GM19452 (cell line): ENCODE data around the gene WDR72.
"Not testable (repeated sequence)": the region's sequence is repeated elsewhere in the genome, so short reads cannot be mapped to it uniquely, and the experiment has no call there.

ENCODE experiments used
- ATAC-seq: cut with Tn5 transposase; IDR thresholded peaks from one replicate; pipeline ENCODE4 v1.9.1; 2021; ENCODE audit not compliant: unreplicated experiment

Gene WDR72

DNA sequence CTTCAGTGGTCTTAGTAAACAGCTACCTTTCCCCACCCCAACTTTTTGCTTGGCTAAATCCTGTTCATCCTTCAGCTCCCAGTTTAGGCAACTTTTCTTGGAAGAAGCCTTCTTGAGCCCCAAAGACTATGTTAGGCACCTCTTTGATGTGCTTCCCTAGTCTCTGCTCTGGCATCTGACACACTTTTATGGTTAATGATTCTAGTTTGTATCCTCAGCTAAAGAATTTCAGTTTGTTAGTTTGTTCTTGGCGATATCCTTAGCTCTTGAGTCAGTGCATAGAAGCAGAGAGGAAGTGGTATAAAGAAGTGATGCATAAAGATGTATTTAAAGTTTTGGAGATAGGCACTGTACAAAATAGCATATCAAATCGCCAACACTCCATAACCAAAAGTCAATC, 168.4 kb downstream of the WDR72 start:
- no peak for ATAC-seq

- no peak for ATAC-seq
These were observed 169.1 kb downstream of the WDR72 start for GRCh38 chr15:53590380-53590779.

GRCh38 chr15:53589520-53590057, 169.9 kb downstream of the WDR72 start:
- ATAC-seq = no peak

GRCh38 chr15:53588773-53589172, 170.7 kb downstream of the WDR72 start:
- no peak for ATAC-seq

- no peak for ATAC-seq
These were observed 172.7 kb downstream of the WDR72 start for GRCh38 chr15:53586799-53587198.

DNA sequence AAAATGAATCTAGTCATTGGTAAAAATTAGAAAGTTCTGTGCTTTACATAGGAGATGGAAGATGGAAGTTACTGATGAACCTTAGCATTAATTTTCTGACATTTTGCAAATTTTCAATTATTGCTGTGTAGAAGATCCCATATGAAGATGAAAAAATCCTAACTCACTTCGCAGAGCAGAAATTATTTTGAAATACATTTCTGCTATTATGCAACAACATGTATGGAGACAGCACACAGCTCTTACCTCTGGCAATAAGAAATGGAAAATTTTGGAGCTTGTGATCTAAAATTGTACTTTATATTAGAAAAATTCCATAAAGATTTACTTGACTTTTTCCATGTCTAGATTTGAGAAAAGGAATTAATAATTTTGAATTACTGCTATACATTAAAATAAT, 177.9 kb downstream of the WDR72 start:
- ATAC-seq = no peak

GRCh38 chr15:53580366-53580765, 179.1 kb downstream of the WDR72 start:
- ATAC-seq = no peak

- ATAC-seq = no peak
These were observed 182.6 kb downstream of the WDR72 start for GRCh38 chr15:53576841-53577240.

- no peak for ATAC-seq
These were observed 186.4 kb downstream of the WDR72 start for GRCh38 chr15:53573091-53573490.

GRCh38 chr15:53569751-53570480, 189.5 kb downstream of the WDR72 start:
- ATAC-seq = no peak

DNA sequence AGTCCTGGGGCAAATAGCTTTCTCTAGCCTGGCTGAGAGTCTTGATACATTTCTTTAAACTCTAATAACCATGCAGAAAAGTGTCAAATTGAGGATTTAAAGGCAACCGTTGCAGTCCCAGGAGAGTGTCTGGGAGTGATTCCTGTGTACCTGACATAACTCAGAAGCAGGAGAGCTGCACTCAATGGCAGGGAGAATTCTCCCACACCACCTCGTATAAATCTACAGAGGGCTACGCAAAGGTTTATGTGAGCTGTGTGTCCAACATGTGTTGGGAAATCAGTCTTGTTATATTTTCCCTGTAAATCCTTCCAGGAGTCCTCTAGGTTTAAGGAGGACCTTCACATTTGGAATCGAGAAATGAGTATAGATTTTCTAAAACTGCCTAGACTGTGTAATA, 192.6 kb downstream of the WDR72 start:
- ATAC-seq = no peak

DNA sequence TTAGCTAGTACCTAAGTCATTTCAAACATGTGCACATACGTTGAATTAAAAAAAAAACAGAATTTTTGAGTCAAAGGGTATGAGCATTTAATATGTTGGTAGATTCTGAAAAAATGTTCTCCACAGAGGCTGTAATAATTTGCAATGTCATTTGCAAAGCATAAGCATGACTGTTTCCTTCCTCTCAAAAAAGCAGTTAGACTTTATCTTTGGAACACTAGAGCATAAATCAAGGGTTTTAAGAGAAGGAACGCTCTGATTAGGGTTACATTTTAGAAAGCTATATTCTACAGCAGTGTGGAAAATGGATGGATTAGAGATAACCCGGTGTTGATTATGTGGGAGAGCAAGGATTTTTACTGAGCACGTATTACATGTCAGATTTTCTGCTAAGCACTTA, 193.7 kb downstream of the WDR72 start:
- ATAC-seq = no peak

DNA sequence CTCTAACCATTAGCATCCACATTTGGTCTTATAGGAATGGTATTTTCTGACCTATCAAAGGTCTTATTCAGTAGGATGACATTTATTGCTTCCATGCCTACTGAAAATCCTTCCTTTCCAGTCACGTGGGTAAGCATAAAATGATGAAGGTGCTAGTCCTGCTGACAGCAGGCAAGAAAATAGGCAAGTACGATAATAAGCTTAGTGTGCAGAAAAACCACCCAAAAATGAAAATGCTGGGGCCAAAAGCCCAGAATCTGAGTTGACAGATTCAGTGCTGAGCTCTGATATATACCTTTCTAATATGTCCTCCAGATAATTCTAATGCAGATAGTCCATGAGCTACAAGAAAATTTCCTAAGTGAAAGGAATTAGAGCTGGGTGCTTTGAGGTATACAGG, 194.8 kb downstream of the WDR72 start:
- ATAC-seq = no peak

GRCh38 chr15:53563627-53564026, 195.8 kb downstream of the WDR72 start:
- ATAC-seq = no peak

DNA sequence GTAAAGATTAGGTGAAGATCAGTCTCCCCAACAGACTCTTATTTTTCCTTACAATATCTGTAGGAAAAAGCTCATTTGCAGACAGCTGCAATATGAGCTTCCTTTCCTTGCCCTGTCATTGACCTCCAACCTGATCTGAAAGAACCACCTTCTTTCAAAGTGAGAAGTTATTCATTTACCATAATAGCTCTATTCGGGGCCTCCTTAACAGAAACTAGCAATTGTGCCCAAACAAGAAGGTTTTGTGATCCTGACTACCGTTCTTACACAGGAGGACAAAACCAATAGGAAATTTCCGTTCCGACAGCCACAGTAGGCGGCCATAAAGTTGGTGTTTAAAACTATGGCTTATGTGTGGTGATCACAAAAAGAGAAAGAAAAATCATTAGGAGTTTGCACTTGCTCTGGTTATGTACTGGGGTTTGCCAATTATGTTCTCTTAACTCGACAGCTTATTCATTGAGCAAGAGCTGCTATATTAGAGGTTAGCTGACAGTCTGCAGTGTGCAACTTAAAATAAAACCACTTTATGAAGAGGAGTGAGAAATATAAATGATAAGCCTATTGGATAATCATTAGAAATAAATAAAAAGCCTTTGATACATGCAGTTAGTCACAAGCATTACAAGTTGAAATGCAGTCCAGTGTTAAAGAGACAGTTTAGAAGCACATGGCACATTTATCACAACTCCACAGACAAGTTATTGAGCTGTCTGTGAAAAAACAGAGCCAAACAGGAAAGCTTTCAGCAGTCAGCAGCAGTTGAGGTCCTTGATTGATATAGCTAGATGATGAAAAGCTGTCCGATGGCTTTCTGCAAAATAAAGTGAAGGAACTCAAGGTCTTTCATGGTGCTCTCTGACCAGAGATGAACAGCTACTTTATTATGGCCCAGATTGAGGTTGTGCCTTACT, 199.8 kb downstream of the WDR72 start:
- no peak for ATAC-seq

- no peak for ATAC-seq
These were observed 201.1 kb downstream of the WDR72 start for GRCh38 chr15:53558384-53558783.

DNA sequence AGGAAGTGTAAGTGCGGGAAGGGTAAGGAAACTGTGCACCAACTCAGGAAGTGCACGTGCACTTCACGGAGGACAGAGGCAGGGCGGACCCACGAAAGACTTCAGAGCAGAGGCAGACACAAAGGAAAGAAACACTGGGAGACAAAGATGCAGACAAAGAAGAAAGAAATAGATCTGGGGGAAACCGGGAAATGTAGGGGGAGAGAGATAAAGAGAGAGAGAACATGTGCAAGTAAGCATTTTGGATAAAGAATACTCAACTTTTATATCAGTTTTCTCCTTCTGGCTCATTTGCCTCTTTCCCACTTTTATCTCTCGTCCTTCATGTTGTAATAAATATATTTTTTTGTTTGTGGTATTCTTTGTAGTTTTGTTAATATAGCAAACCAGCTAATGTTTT, 204.2 kb downstream of the WDR72 start:
- ATAC-seq = no peak

- no peak for ATAC-seq
These were observed 209.7 kb downstream of the WDR72 start for GRCh38 chr15:53549697-53550305.

GRCh38 chr15:53548236-53548635, 211.2 kb downstream of the WDR72 start:
- ATAC-seq = no peak

- ATAC-seq = not testable (repeated sequence)
These were observed 218.7 kb downstream of the WDR72 start for GRCh38 chr15:53540626-53541300.

- ATAC-seq = no peak
These were observed 219.6 kb downstream of the WDR72 start for GRCh38 chr15:53539878-53540277.
